IMR-90 (cell line): ENCODE results near the gene PUM2. TPM values are rescaled to one million over a fixed set of nuclear protein-coding genes. Genes with fewer than 3 reads are reported as not detected.

Source experiments
- ATAC-seq: fragments of 200-7000 bp; cut with Tn5 transposase; 2 replicates; pipeline ENCODE4 v1.9.1; 2020; ENCODE audit warnings: low read depth, mild to moderate bottlenecking, moderate library complexity
- BruUV-seq: library from RNA; stranded (reverse); fragments of 400-500 nt; replicated peaks from 2 replicates; lab custom pipeline; 2021; lab: Mats Ljungman, UMichigan
- CTCF ChIA-PET: fragments of 300-600 bp; formaldehyde crosslinking; extraction: SDS; loops from one replicate; lab custom pipeline; 2021; ENCODE audit warnings: antibody characterized with exemption; lab: Yijun Ruan, JAX
- POLR2A ChIA-PET: fragments of 300-600 bp; sonication (Branson Sonifier 250); formaldehyde crosslinking; loops from one replicate; lab custom pipeline; 2022; ENCODE audit warnings: antibody characterized with exemption; ENCODE audit not compliant: unreplicated experiment; lab: Charles Lee
- DNase-seq: peaks from one replicate; pipeline ENCODE4 v3.0.0; 2013
- H2AFZ ChIP-seq: replicated peaks from 2 replicates; pipeline ENCODE3; 2013; ENCODE audit warnings: low read length, mild to moderate bottlenecking; ENCODE audit not compliant: poor library complexity
- H2AK5ac ChIP-seq: 2 replicates; pipeline ENCODE4 v1.6.1; 2013; ENCODE audit warnings: low read depth, low read length, inconsistent platforms
- H2AK9ac ChIP-seq: replicated peaks from 2 replicates; pipeline ENCODE3; 2013; ENCODE audit warnings: mild to moderate bottlenecking, low read depth, low read length, moderate library complexity; ENCODE audit not compliant: poor library complexity
- H2BK120ac ChIP-seq: 2 replicates; pipeline ENCODE4 v1.6.1; 2013; ENCODE audit warnings: low read depth, low read length, inconsistent platforms
- H2BK15ac ChIP-seq: 3 replicates; pipeline ENCODE4 v1.6.1; 2013; ENCODE audit warnings: low read depth, low read length, inconsistent platforms
- H2BK20ac ChIP-seq: 2 replicates; pipeline ENCODE4 v1.6.1; 2013; ENCODE audit warnings: low read depth, mild to moderate bottlenecking, inconsistent platforms, low read length, moderate library complexity
- H2BK5ac ChIP-seq: 2 replicates; pipeline ENCODE4 v1.6.1; 2013; ENCODE audit warnings: mild to moderate bottlenecking, low read depth, low read length, inconsistent platforms; ENCODE audit not compliant: poor library complexity, severe bottlenecking
- H3K14ac ChIP-seq: replicated peaks from 2 replicates; pipeline ENCODE4 v1.6.1; 2013; ENCODE audit warnings: low read depth, low read length, inconsistent platforms
- H3K18ac ChIP-seq: 2 replicates; pipeline ENCODE4 v1.6.1; 2013; ENCODE audit warnings: low read depth, low read length, control low read depth
- H3K23ac ChIP-seq: 2 replicates; pipeline ENCODE4 v1.6.1; 2013; ENCODE audit warnings: low read depth, low read length, inconsistent platforms
- H3K27ac ChIP-seq: 2 replicates; pipeline ENCODE4 v1.5.1; 2013; ENCODE audit warnings: mild to moderate bottlenecking, control low read depth, low read length; ENCODE audit not compliant: insufficient read depth
- H3K27me3 ChIP-seq: 2 replicates; pipeline ENCODE4 v1.6.1; 2013; ENCODE audit warnings: low read length; ENCODE audit not compliant: control insufficient read depth, insufficient read depth
- H3K36me3 ChIP-seq: 2 replicates; pipeline ENCODE4 v1.6.1; 2013; ENCODE audit warnings: low read length, mixed read lengths; ENCODE audit not compliant: control insufficient read depth, insufficient read depth
- H3K4ac ChIP-seq: 2 replicates; pipeline ENCODE4 v1.6.1; 2013; ENCODE audit warnings: low read depth, low read length, inconsistent platforms
- H3K4me1 ChIP-seq: 2 replicates; pipeline ENCODE4 v1.6.1; 2013; ENCODE audit warnings: low read length, mixed read lengths; ENCODE audit not compliant: control insufficient read depth, insufficient read depth
- H3K4me2 ChIP-seq: 2 replicates; pipeline ENCODE4 v1.6.1; 2013; ENCODE audit warnings: low read depth, mild to moderate bottlenecking, control low read depth, low read length, moderate library complexity
- H3K4me3 ChIP-seq: 2 replicates; pipeline ENCODE4 v1.5.1; 2013; ENCODE audit warnings: low read depth, mild to moderate bottlenecking, control low read depth, low read length, moderate library complexity; ENCODE audit not compliant: insufficient read depth
- H3K56ac ChIP-seq: 2 replicates; pipeline ENCODE4 v1.6.1; 2013; ENCODE audit warnings: low read length, inconsistent platforms; ENCODE audit not compliant: insufficient read depth; ENCODE audit errors: extremely low read depth
- H3K79me1 ChIP-seq, 2 experiments: 2 replicates each; pipeline ENCODE4 v1.6.1; 2013; ENCODE audit warnings: low read length in 2 of 2, inconsistent platforms in 1 of 2, low read depth in 1 of 2
- H3K9ac ChIP-seq: 2 replicates; pipeline ENCODE4 v1.6.1; 2013; ENCODE audit warnings: low read depth, low read length, control low read depth
- H3K9me1 ChIP-seq: 2 replicates; pipeline ENCODE4 v1.6.1; 2013; ENCODE audit warnings: low read length, inconsistent platforms; ENCODE audit not compliant: insufficient read depth
- H3K9me3 ChIP-seq: 2 replicates; pipeline ENCODE4 v1.6.1; 2013; ENCODE audit warnings: low read length; ENCODE audit not compliant: control insufficient read depth, insufficient read depth
- H4K20me1 ChIP-seq: 2 replicates; pipeline ENCODE4 v1.6.1; 2013; ENCODE audit warnings: low read length, inconsistent platforms; ENCODE audit not compliant: insufficient read depth
- H4K5ac ChIP-seq: 2 replicates; pipeline ENCODE4 v1.6.1; 2013; ENCODE audit warnings: mild to moderate bottlenecking, low read depth, low read length, control low read depth
- H4K8ac ChIP-seq, 2 experiments: 2 replicates each; pipeline ENCODE4 v1.6.1; 2013; ENCODE audit warnings: low read depth in 2 of 2, low read length in 2 of 2, control low read depth in 1 of 2, inconsistent platforms in 1 of 2
- H4K91ac ChIP-seq: 2 replicates; pipeline ENCODE4 v1.6.1; 2013; ENCODE audit warnings: low read depth, low read length, inconsistent platforms; ENCODE audit not compliant: insufficient read depth
- BHLHE40 ChIP-seq: fragments of 150-350 bp; IDR thresholded peaks from 2 replicates; pipeline ENCODE4 v1.6.1; 2016; ENCODE audit warnings: mild to moderate bottlenecking, low read depth, low read length
- CEBPB ChIP-seq: IDR thresholded peaks from 2 replicates; pipeline ENCODE4 v1.6.1; 2012; ENCODE audit warnings: low read depth, low read length, improper control_type of control experiment
- CHD1 ChIP-seq: IDR thresholded peaks from 2 replicates; pipeline ENCODE4 v1.6.1; 2012; ENCODE audit warnings: low read depth, low read length, improper control_type of control experiment
- FOS ChIP-seq: fragments of 150-350 bp; IDR thresholded peaks from 2 replicates; pipeline ENCODE4 v1.6.1; 2016; ENCODE audit warnings: low read depth, low read length
- MAFK ChIP-seq: IDR thresholded peaks from 2 replicates; pipeline ENCODE4 v1.6.1; 2012; ENCODE audit warnings: low read depth, low read length, improper control_type of control experiment
- MXI1 ChIP-seq: IDR thresholded peaks from 2 replicates; pipeline ENCODE4 v1.6.1; 2012; ENCODE audit warnings: low read depth, mild to moderate bottlenecking, low read length, moderate library complexity, borderline replicate concordance
- NFE2L2 ChIP-seq: fragments of 150-350 bp; IDR thresholded peaks from 2 replicates; pipeline ENCODE4 v1.6.1; 2016; ENCODE audit warnings: low read depth, mild to moderate bottlenecking, low read length
- POLR2A ChIP-seq: IDR thresholded peaks from 2 replicates; pipeline ENCODE4 v1.6.1; 2012; ENCODE audit warnings: mild to moderate bottlenecking, low read depth, low read length
- RAD21 ChIP-seq: IDR thresholded peaks from 2 replicates; pipeline ENCODE4 v1.6.1; 2012; ENCODE audit warnings: low read length, improper control_type of control experiment
- RCOR1 ChIP-seq: IDR thresholded peaks from 2 replicates; pipeline ENCODE4 v1.6.1; 2012; ENCODE audit warnings: mild to moderate bottlenecking, low read length, improper control_type of control experiment; ENCODE audit not compliant: insufficient replicate concordance
- RFX5 ChIP-seq: IDR thresholded peaks from 2 replicates; pipeline ENCODE4 v1.8.0; 2012; ENCODE audit warnings: low read depth, mild to moderate bottlenecking, low read length, moderate library complexity
- SMC3 ChIP-seq: fragments of 150-350 bp; IDR thresholded peaks from 2 replicates; pipeline ENCODE4 v1.6.1; 2016; ENCODE audit warnings: low read depth, mild to moderate bottlenecking, antibody characterized with exemption, low read length, moderate library complexity
- WGBS, 2 experiments: methylation state at CpG; one replicate each; pipeline versions ENCODE4 v1.1.5 to v1.1.7; 2013; ENCODE audit warnings: missing lambda C conversion rate in 2 of 2; ENCODE audit not compliant: insufficient read length in 1 of 2; ENCODE audit errors: extremely low coverage in 2 of 2; 5-methylcytosine and 5-hydroxymethylcytosine counted together
- dilution Hi-C: fragments of 300-500 bp; cut with HindIII; formaldehyde crosslinking; loops from one replicate; pipeline ENCODE4 v1.14.3; 2018; ENCODE audit warnings: low sequenced_read_pairs; ENCODE audit not compliant: unreplicated experiment
- in situ Hi-C: fragments of 300-500 bp; cut with MboI; formaldehyde crosslinking; loops from 3 replicates; pipeline ENCODE4 v1.14.3; 2019; ENCODE audit warnings: low sequenced_read_pairs, inconsistent platforms, mixed read lengths
- intact Hi-C: fragments of 100-400 bp; cut with micrococcal nuclease; formaldehyde crosslinking; loops from 2 replicates; pipeline ENCODE4 v1.10.0; 2022
- polyA plus RNA-seq, 3 experiments: library from polyadenylated mRNA; depleted of rRNA; stranded (reverse); fragments of >200 nt; gene quantifications; 2 replicates each; pipeline ENCODE4 v1.2.3, GENCODE V29; 2012; ENCODE audit warnings: low replicate concordance in 1 of 3
- total RNA-seq: library from RNA; depleted of rRNA; stranded (reverse); fragments of >200 nt; gene quantifications from 2 replicates; pipeline ENCODE4 v1.2.3, GENCODE V29; 2012
- TF ChIP-seq, protein P1 (sequence below): fragments of 150-350 bp; IDR thresholded peaks from 2 replicates; pipeline ENCODE4 v1.6.1; 2017; ENCODE audit warnings: mild to moderate bottlenecking, antibody characterized with exemption, low read length, low read depth
- TF ChIP-seq, protein P2 (sequence below): conservative IDR thresholded peaks from 2 replicates; pipeline ENCODE4 v1.5.1; 2012; ENCODE audit warnings: mild to moderate bottlenecking, low read depth, low read length, improper control_type of control experiment
- TF ChIP-seq, protein P3 (sequence below): fragments of 150-350 bp; IDR thresholded peaks from 2 replicates; pipeline ENCODE4 v1.6.1; 2016; ENCODE audit warnings: low read depth, mild to moderate bottlenecking, low read length, moderate library complexity, borderline replicate concordance

PUM2 gene
- total and polyA plus RNA-seq, 2 of the 4 experiments (the other 2 are of a cell fraction): 18.8 to 38.4 TPM

DNA sequence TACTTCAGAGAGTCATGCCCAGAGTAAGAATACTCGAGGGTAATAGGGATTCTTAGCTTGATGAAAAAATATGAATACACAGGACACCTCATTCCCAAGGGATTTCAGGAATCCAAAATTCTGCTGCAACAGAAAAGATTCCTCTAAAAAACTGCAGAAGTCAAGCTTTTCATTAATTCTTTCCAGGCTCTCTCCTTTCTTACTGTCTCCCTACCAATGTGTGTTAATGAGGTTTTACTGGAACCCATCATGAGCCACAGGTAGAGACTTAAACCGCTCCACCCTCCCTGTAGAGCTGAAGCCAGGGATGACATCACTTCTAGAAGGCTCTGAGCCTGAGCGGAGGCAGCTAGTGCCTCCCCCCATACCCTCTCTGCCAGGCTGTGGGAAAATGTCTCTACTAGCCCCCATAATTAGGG is 129.1 kb downstream of the PUM2 start:
- peak overlapping the region; percentile 66 for H2AK9ac ChIP-seq
- intact Hi-C loops (loop anchor here (5.0 kb wide), 1 partner anchor 54 kb away; no protein-coding TSS in a partner anchor), dilution Hi-C loops (no loop called here), in situ Hi-C loops (no loop called here)
- no peaks in the 10 kb centered on the region for H3K36me3 ChIP-seq
- ChIA-PET CTCF (no interaction called here), POLR2A (no interaction called here)
- H3K27ac ChIP-seq: peak overlapping the region; percentile 94; the same call in 1 of the 2 replicates
- H3K14ac ChIP-seq: peak overlapping the region; percentile 60; the same call in 1 of the 2 replicates
- H4K8ac ChIP-seq: peak overlapping the region; percentile 55 to 74; a peak in 3 of 4 replicates
- peak overlapping the region; percentile 90 for H2BK5ac ChIP-seq
- peaks cover 22% of the 10 kb centered on the region for H3K4me1 ChIP-seq
- DNase-seq: peak; percentile 73
- 0 out of 2 replicates have a peak overlapping the region, but pooled peaks have one; percentile 49 for H3K9ac ChIP-seq
- BruUV-seq: no TSS peak
- H3K27me3 ChIP-seq: no peaks in the 10 kb centered on the region
- peak overlapping the region; percentile 62; the same call in 1 of the 3 replicates for H2BK15ac ChIP-seq
- peak overlapping the region; percentile 73 for H3K4me2 ChIP-seq
- peak overlapping the region; percentile 49 for H2AFZ ChIP-seq
- H3K56ac ChIP-seq: peak overlapping the region; percentile 55; the same call in 1 of the 2 replicates
- ATAC-seq: peak; percentile 10
- H2BK20ac ChIP-seq: peak overlapping the region; percentile 83
- H4K20me1 ChIP-seq: no peaks in the 10 kb centered on the region
- peak overlapping the region; percentile 86 for H3K4ac ChIP-seq
- H3K4me3 ChIP-seq: no peak overlapping the region
- H2AK5ac ChIP-seq: peak overlapping the region; percentile 83
- peak overlapping the region; percentile 89 for H4K91ac ChIP-seq
- peaks cover 10% of the 10 kb centered on the region for H3K9me1 ChIP-seq
- H3K18ac ChIP-seq: peak overlapping the region; percentile 78
- H2BK120ac ChIP-seq: peak overlapping the region; percentile 94
- WGBS, 2 experiments: no CpG with 5 or more reads among the region's 3 CpGs
- H3K23ac ChIP-seq: peak overlapping the region; percentile 83; the same call in 1 of the 2 replicates
- H4K5ac ChIP-seq: peak overlapping the region; percentile 83
- TF ChIP-seq POLR2A: no peak
- TF ChIP-seq, protein P1, sequence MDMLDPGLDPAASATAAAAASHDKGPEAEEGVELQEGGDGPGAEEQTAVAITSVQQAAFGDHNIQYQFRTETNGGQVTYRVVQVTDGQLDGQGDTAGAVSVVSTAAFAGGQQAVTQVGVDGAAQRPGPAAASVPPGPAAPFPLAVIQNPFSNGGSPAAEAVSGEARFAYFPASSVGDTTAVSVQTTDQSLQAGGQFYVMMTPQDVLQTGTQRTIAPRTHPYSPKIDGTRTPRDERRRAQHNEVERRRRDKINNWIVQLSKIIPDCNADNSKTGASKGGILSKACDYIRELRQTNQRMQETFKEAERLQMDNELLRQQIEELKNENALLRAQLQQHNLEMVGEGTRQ: no peak
- TF ChIP-seq BHLHE40: no peak
- TF ChIP-seq SMC3: no peak
- TF ChIP-seq RAD21: no peak
- TF ChIP-seq CEBPB: no peak
- no peak for TF ChIP-seq MAFK
- no peak for TF ChIP-seq RFX5
- TF ChIP-seq, protein P2, sequence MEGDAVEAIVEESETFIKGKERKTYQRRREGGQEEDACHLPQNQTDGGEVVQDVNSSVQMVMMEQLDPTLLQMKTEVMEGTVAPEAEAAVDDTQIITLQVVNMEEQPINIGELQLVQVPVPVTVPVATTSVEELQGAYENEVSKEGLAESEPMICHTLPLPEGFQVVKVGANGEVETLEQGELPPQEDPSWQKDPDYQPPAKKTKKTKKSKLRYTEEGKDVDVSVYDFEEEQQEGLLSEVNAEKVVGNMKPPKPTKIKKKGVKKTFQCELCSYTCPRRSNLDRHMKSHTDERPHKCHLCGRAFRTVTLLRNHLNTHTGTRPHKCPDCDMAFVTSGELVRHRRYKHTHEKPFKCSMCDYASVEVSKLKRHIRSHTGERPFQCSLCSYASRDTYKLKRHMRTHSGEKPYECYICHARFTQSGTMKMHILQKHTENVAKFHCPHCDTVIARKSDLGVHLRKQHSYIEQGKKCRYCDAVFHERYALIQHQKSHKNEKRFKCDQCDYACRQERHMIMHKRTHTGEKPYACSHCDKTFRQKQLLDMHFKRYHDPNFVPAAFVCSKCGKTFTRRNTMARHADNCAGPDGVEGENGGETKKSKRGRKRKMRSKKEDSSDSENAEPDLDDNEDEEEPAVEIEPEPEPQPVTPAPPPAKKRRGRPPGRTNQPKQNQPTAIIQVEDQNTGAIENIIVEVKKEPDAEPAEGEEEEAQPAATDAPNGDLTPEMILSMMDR: no peak
- TF ChIP-seq RCOR1: no peak
- no peak for TF ChIP-seq MXI1
- TF ChIP-seq CHD1: no peak
- TF ChIP-seq FOS: no peak
- TF ChIP-seq, protein P3, sequence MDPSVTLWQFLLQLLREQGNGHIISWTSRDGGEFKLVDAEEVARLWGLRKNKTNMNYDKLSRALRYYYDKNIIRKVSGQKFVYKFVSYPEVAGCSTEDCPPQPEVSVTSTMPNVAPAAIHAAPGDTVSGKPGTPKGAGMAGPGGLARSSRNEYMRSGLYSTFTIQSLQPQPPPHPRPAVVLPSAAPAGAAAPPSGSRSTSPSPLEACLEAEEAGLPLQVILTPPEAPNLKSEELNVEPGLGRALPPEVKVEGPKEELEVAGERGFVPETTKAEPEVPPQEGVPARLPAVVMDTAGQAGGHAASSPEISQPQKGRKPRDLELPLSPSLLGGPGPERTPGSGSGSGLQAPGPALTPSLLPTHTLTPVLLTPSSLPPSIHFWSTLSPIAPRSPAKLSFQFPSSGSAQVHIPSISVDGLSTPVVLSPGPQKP: no peak
- no peak for TF ChIP-seq NFE2L2
- peaks cover 0 to 37% of the 10 kb centered on the region in 2 experiments; a peak in 2 of 4 replicates for H3K79me1 ChIP-seq
- no peaks in the 10 kb centered on the region for H3K9me3 ChIP-seq
